Neural cell (in vitro differentiated cells): ENCODE results near the gene PGK1. TPM values are rescaled to one million over a fixed set of nuclear protein-coding genes. Genes with fewer than 3 reads are reported as not detected.
"Not testable (repeated sequence)": the region's sequence is repeated elsewhere in the genome, so short reads cannot be mapped to it uniquely, and the experiment has no call there.

Experiments
- H2AFZ ChIP-seq: fragments of 200-600, 300-800 bp; sonication (generic), shearing (Covaris generic); 2 replicates; pipeline ENCODE4 v1.6.0; 2014; ENCODE audit warnings: low read depth, mild to moderate bottlenecking, antibody characterized with exemption, low read length, moderate library complexity
- H3F3A ChIP-seq: fragments of 200-600 bp; shearing (Covaris generic); 2 replicates; pipeline ENCODE4 v1.6.1; 2016; ENCODE audit warnings: mild to moderate bottlenecking, moderate library complexity, mixed read lengths, antibody characterized with exemption, low read length; ENCODE audit not compliant: insufficient read depth, poor library complexity, severe bottlenecking
- H3K27ac ChIP-seq: fragments of 200-600, 300-800 bp; sonication (generic), shearing (Covaris generic); 2 replicates; pipeline ENCODE4 v1.5.1; 2014; ENCODE audit warnings: mild to moderate bottlenecking, low read length, moderate library complexity
- H3K27me3 ChIP-seq: fragments of 300-800, 200-600 bp; sonication (generic), shearing (Covaris generic); 2 replicates; pipeline ENCODE4 v1.6.0; 2014; ENCODE audit warnings: mild to moderate bottlenecking, low read depth, low read length, moderate library complexity; ENCODE audit not compliant: insufficient read depth
- H3K36me3 ChIP-seq: fragments of 300-800, 200-600 bp; sonication (generic), shearing (Covaris generic); 2 replicates; pipeline ENCODE4 v1.5.1; 2014; ENCODE audit warnings: mild to moderate bottlenecking, antibody characterized with exemption, low read length, moderate library complexity; ENCODE audit not compliant: insufficient read depth
- H3K4me2 ChIP-seq: fragments of 300-800, 200-600 bp; sonication (generic), shearing (Covaris generic); 2 replicates; pipeline ENCODE4 v1.6.0; 2014; ENCODE audit warnings: mild to moderate bottlenecking, low read length
- H3K4me3 ChIP-seq: fragments of 300-800, 200-600 bp; sonication (generic), shearing (Covaris generic); 2 replicates; pipeline ENCODE4 v1.5.1; 2014; ENCODE audit warnings: mild to moderate bottlenecking, low read length, moderate library complexity
- H3K79me2 ChIP-seq: fragments of 200-600 bp; shearing (Covaris generic); replicated peaks from 2 replicates; pipeline ENCODE4 v1.6.0; 2014; ENCODE audit warnings: mild to moderate bottlenecking, low read length, moderate library complexity; ENCODE audit not compliant: insufficient read depth
- H3K9ac ChIP-seq: fragments of 300-800, 200-600 bp; sonication (generic), shearing (Covaris generic); 2 replicates; pipeline ENCODE4 v1.6.1; 2016; ENCODE audit warnings: mild to moderate bottlenecking, low read length, mixed read lengths
- H3K9me2 ChIP-seq: fragments of 200-600 bp; shearing (Covaris generic); 2 replicates; pipeline ENCODE4 v1.6.1; 2016; ENCODE audit warnings: mild to moderate bottlenecking, low read length, mixed read lengths; ENCODE audit not compliant: insufficient read depth
- H3K9me3 ChIP-seq: fragments of 200-600, 300-800 bp; sonication (generic), shearing (Covaris generic); 2 replicates; pipeline ENCODE4 v1.6.1; 2016; ENCODE audit warnings: mild to moderate bottlenecking, mixed run types, low read length, moderate library complexity, mixed read lengths
- H4K20me1 ChIP-seq: fragments of 200-600 bp; shearing (Covaris generic); 2 replicates; pipeline ENCODE4 v1.6.1; 2016; ENCODE audit warnings: mild to moderate bottlenecking, mixed run types; ENCODE audit not compliant: insufficient read depth
- EP300 ChIP-seq: fragments of 450-650 bp; conservative IDR thresholded peaks from 2 replicates; pipeline ENCODE4 v1.6.1; 2014; ENCODE audit warnings: antibody characterized with exemption, mild to moderate bottlenecking, moderate library complexity; ENCODE audit not compliant: poor library complexity, severe bottlenecking
- EZH2 ChIP-seq: fragments of 200-600, 300-800 bp; shearing (Covaris generic), sonication (generic); IDR thresholded peaks from 2 replicates; pipeline ENCODE4 v1.6.1; 2014; ENCODE audit warnings: antibody characterized with exemption, low read length, borderline replicate concordance, mild to moderate bottlenecking; ENCODE audit not compliant: insufficient read depth, poor library complexity, severe bottlenecking
- MXI1 ChIP-seq: fragments of 450-650 bp; conservative IDR thresholded peaks from 2 replicates; pipeline ENCODE4 v1.6.1; 2014; ENCODE audit warnings: antibody characterized with exemption, mild to moderate bottlenecking; ENCODE audit not compliant: poor library complexity, severe bottlenecking
- POLR2AphosphoS5 ChIP-seq: IDR thresholded peaks from 2 replicates; pipeline ENCODE4 v1.6.1; 2012
- RAD21 ChIP-seq: fragments of 450-650 bp; conservative IDR thresholded peaks from 2 replicates; pipeline ENCODE4 v1.6.1; 2014; ENCODE audit warnings: antibody characterized with exemption, mild to moderate bottlenecking, moderate library complexity
- SMC3 ChIP-seq: fragments of 450-650 bp; conservative IDR thresholded peaks from 2 replicates; pipeline ENCODE4 v1.6.1; 2014; ENCODE audit warnings: antibody characterized with exemption, mild to moderate bottlenecking, moderate library complexity; ENCODE audit not compliant: poor library complexity
- TAF1 ChIP-seq: IDR thresholded peaks from 2 replicates; pipeline ENCODE4 v1.6.1; 2012; ENCODE audit warnings: low read depth
- polyA plus RNA-seq: library from polyadenylated mRNA; depleted of rRNA; stranded (reverse); fragments of >200 nt; gene quantifications from 2 replicates; pipeline ENCODE4 v1.2.3, GENCODE V29; 2014
- TF ChIP-seq, protein P1 (sequence below): IDR thresholded peaks from 2 replicates; pipeline ENCODE4 v1.6.1; 2012; ENCODE audit warnings: borderline replicate concordance
- TF ChIP-seq, protein P2 (sequence below): fragments of 450-650 bp; IDR thresholded peaks from 2 replicates; pipeline ENCODE4 v1.5.1; 2014; ENCODE audit warnings: antibody characterized with exemption, mild to moderate bottlenecking, moderate library complexity; ENCODE audit not compliant: poor library complexity, severe bottlenecking

The PGK1 gene
- polyA plus RNA-seq, 1 donor from 2014 or later = 425 TPM

- H3K9me3 ChIP-seq, H2AFZ ChIP-seq, H3K36me3 ChIP-seq, H3K27me3 ChIP-seq, H3K9me2 ChIP-seq, H3K9ac ChIP-seq, H3F3A ChIP-seq, H4K20me1 ChIP-seq, H3K27ac ChIP-seq, H3K79me2 ChIP-seq, H3K4me3 ChIP-seq, H3K4me2 ChIP-seq: not testable (repeated sequence)
Measured at GRCh38 chrX:78163175-78163574, 59.1 kb downstream of the PGK1 start.

DNA sequence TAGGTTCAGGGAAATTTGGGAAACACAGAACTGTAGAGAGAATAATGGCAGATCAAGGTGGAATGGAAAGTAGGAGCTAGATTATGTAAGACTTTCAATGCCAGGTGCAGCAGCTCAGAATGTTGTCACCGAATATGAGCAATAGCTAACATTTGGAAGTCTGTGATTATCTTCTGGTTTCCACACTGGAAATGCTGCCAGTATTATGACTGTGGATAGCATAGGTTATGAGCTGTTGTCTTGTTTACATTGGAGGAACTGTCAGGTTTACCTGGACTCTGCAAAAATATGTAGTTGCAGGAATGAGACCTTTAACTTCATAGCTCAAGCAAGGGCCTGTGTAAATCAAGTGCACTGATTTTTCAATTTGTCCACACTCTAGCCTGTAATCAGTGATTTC lies 61.4 kb downstream of the PGK1 start:
- no peak overlapping the region for H3K4me3 ChIP-seq
- H3K36me3 ChIP-seq = no peaks in the 10 kb centered on the region
- no peaks in the 10 kb centered on the region for H3F3A ChIP-seq
- H3K27ac ChIP-seq = no peak overlapping the region
- no peaks in the 10 kb centered on the region for H3K27me3 ChIP-seq
- H4K20me1 ChIP-seq = no peaks in the 10 kb centered on the region
- no peaks in the 10 kb centered on the region for H3K79me2 ChIP-seq
- no peaks in the 10 kb centered on the region for H3K9me3 ChIP-seq
- no peak overlapping the region for H2AFZ ChIP-seq
- no peaks in the 10 kb centered on the region for H3K9me2 ChIP-seq
- TF ChIP-seq TAF1 (no peak), RAD21 (no peak), SMC3 (no peak), MXI1 (no peak), EP300 (no peak)
- TF ChIP-seq, protein P1, sequence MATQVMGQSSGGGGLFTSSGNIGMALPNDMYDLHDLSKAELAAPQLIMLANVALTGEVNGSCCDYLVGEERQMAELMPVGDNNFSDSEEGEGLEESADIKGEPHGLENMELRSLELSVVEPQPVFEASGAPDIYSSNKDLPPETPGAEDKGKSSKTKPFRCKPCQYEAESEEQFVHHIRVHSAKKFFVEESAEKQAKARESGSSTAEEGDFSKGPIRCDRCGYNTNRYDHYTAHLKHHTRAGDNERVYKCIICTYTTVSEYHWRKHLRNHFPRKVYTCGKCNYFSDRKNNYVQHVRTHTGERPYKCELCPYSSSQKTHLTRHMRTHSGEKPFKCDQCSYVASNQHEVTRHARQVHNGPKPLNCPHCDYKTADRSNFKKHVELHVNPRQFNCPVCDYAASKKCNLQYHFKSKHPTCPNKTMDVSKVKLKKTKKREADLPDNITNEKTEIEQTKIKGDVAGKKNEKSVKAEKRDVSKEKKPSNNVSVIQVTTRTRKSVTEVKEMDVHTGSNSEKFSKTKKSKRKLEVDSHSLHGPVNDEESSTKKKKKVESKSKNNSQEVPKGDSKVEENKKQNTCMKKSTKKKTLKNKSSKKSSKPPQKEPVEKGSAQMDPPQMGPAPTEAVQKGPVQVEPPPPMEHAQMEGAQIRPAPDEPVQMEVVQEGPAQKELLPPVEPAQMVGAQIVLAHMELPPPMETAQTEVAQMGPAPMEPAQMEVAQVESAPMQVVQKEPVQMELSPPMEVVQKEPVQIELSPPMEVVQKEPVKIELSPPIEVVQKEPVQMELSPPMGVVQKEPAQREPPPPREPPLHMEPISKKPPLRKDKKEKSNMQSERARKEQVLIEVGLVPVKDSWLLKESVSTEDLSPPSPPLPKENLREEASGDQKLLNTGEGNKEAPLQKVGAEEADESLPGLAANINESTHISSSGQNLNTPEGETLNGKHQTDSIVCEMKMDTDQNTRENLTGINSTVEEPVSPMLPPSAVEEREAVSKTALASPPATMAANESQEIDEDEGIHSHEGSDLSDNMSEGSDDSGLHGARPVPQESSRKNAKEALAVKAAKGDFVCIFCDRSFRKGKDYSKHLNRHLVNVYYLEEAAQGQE = no peak
- TF ChIP-seq, protein P2, sequence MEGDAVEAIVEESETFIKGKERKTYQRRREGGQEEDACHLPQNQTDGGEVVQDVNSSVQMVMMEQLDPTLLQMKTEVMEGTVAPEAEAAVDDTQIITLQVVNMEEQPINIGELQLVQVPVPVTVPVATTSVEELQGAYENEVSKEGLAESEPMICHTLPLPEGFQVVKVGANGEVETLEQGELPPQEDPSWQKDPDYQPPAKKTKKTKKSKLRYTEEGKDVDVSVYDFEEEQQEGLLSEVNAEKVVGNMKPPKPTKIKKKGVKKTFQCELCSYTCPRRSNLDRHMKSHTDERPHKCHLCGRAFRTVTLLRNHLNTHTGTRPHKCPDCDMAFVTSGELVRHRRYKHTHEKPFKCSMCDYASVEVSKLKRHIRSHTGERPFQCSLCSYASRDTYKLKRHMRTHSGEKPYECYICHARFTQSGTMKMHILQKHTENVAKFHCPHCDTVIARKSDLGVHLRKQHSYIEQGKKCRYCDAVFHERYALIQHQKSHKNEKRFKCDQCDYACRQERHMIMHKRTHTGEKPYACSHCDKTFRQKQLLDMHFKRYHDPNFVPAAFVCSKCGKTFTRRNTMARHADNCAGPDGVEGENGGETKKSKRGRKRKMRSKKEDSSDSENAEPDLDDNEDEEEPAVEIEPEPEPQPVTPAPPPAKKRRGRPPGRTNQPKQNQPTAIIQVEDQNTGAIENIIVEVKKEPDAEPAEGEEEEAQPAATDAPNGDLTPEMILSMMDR = no peak
- no peak overlapping the region for H3K4me2 ChIP-seq
- H3K9ac ChIP-seq = no peak overlapping the region

DNA sequence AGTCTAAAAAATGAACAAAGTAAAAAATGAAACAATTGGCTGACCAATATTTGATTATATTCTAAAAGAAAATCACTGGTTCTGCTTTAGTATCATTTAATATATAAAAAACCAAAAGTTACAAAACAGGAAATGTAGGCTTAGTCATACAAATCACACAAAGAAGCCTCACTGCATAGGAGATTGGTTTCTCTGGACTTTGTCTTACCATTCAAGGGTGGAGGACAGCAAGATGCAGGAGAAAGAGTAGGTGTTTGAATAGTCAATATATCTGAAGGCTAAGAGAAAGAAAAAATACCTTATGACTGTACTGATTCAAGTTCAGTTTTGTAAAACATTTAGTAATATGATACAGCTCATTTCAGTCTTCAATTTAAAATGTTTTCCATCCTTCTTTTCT lies 64.0 kb downstream of the PGK1 start:
- Histone ChIP-seq H3K27ac (no peak overlapping the region), H3K9ac (no peak overlapping the region), H3K9me2 (no peaks in the 10 kb centered on the region), H2AFZ (no peak overlapping the region), H3K9me3 (no peaks in the 10 kb centered on the region), H4K20me1 (no peaks in the 10 kb centered on the region), H3K4me3 (no peak overlapping the region), H3K36me3 (no peaks in the 10 kb centered on the region), H3K79me2 (no peaks in the 10 kb centered on the region), H3F3A (no peaks in the 10 kb centered on the region), H3K4me2 (no peak overlapping the region), H3K27me3 (no peaks in the 10 kb centered on the region)
- TF ChIP-seq RAD21 (no peak), EP300 (no peak), TAF1 (no peak), MXI1 (no peak), POLR2AphosphoS5 (no peak), EZH2 (no peak), SMC3 (no peak)
- TF ChIP-seq, protein P2 = no peak
- TF ChIP-seq, protein P1 = no peak
